HG03103 (cell line): ENCODE measurements around the gene SHKBP1.

Source experiments
- ATAC-seq: cut with Tn5 transposase; IDR thresholded peaks from one replicate; pipeline ENCODE4 v1.9.1; 2021; ENCODE audit warnings: low read depth; ENCODE audit not compliant: unreplicated experiment

The SHKBP1 gene

DNA sequence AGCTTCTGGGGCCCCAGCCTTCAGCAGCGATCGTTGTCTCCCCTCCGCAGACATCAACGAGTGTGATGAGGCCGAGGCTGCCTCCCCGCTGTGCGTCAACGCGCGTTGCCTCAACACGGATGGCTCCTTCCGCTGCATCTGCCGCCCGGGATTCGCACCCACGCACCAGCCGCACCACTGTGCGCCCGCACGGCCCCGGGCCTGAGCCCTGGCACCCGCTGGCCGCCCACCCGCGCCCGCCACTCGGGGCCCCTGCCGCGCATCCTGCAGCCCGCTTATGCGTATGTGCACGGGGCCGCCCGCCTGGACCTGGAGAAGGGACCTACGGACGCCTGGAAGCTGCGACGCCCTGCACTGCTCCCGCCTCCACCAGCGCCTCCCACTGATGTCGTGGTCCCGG lies 52.7 kb downstream of the SHKBP1 start:
- ATAC-seq: no peak

DNA sequence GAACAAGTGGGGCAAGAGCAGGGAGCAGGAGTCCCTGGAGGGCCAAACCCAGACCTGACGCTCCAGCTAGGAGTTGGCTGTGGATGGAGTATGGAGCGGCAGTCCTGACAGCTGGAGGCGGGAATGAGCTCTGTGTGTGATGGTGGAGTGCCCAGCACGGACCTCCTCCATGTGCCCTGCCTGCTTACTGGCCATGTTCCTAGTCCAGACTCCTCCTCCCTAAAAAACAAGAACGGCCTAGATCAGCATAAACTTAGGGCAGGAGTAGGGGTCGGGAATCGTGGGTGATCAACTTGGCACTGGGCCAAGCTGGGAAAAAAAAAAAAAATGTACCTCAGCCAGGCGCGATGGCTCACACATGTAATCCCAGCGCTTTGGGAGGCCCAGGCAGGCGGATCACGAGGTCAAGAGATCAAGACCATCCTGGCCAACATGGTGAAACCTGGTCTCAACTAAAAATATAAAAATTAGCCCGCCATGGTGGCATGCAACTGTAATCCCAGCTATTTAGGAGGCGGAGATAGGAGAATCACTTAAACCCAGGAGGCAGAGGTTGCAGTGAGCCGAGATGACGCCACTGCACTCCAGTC lies 54.0 kb downstream of the SHKBP1 start:
- no peak for ATAC-seq

DNA sequence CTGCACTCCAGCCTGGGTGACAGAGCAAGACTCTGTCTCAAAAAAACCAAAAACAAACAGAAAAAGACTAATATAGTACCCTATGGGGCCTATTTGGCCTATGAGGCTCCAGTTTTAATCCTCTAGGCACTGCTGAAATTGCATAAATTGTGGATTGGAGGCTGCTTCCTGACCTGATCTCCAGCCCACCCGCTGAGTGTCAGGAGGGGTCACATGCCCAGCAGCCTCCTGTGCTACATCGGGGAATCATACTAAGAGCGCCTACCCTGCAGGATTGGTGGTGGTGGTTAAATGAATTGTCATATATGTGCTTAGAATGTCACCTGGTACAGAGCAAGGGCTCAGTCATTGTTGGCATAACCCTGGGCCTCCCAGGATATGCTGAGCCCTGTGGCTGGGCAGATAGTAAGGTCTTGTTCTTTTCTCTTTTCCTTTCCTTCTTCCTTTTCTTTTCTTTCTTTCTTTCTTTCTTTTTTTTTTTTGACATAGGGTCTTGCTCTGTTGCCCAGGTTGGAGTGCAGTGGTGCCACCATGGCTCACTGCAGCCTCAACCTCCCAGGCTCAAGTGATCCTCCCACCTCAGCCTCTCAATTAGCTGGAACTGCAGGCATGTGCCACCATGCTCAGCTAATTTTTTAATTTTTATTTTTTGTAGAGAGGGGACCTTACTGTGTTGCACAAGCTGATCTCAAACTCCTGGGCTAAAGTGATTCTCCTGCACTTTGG lies 55.8 kb downstream of the SHKBP1 start:
- ATAC-seq: no peak

DNA sequence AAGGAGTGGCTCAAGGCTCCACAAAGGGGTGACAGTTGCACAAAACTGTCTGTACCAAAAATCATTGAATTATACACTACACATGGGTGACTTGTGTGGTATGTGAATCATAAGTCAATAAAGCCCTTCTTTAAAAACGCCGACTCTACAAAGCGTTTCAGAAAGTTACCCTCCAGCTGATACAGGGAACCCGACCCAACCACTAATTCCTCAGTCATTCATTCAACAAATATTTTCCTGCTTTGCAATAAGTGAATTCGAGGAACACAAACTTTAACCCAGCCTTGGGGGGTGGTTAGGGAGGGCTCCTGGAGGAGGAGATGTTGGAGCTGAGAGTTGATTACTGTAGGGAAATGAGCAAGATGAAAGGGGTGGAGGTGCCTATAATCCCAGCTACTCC lies 56.5 kb downstream of the SHKBP1 start:
- no peak for ATAC-seq

DNA sequence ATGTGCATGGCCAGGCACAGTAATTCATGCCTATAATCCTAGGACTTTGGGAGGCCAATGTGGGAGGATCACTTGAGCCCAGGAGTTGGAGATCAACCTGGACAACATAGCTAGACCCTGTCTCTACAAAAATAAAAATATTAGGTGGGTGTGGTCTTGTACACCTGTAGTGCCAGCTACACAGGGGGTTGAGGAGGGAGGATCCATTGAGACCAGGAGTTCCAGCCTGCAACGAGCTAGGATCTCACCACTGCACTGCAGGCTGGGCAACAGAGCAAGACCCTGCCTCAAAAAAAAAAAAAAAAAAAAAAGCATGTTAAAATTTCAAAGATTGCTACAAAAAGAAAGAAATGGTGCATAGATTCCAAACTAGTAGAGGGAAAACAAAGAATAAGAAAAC lies 61.7 kb downstream of the SHKBP1 start:
- no peak for ATAC-seq

DNA sequence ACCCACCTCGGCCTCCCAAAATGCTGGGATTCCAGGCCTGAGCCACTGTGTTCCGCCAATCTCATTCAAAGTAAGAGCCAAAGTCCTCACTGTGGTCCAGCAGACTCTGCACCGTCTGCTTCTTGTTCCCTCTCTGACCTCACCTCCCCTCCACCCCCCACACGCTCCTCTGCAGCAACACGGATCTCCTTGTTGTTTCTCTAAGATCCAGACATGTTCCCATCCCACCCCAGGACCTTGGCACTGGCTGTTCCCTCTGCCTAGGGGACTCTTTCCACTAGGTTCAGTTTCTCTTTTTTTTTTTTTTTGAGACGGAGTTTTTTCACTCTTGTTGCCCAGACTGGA lies 62.9 kb downstream of the SHKBP1 start:
- ATAC-seq: no peak

DNA sequence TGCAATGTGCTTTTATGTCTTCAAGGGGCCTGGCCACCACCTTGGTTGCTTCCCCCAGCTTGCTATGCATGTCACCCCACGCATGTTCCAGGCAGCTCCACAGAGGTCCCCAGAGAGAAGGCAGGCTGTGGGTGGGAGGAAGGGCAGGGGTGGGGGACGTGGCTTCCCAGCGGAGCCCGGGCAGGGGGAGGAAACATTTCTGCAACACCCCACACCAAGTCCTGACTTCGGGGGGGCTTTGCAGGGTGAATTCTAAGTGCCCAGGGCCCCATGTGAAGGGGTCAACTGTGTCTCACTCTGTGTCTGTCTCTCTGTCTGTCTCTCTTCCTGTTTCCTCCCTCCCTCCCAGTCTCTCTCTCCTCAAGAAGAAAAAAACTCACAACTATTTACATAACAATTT lies 64.1 kb downstream of the SHKBP1 start:
- no peak for ATAC-seq
